ENCODE measurements around the gene LRBA.

The LRBA gene

GRCh38 chr4:150680651-150681050, 334.4 kb downstream of the LRBA start:
- DNase-seq (ENCODE audit: extremely low read depth, low read depth) = no peak
- no peak overlapping the region for H3K4me3 ChIP-seq (replicated peaks; ENCODE audit: low read depth, low read length)
- no peak for TF ChIP-seq CTCF (IDR thresholded peaks at IDR 0.05; ENCODE audit: low read depth, low read length, missing control alignments)

GRCh38 chr4:150679765-150680343, 335.2 kb downstream of the LRBA start:
- no peak for TF ChIP-seq CTCF (IDR thresholded peaks at IDR 0.05; ENCODE audit: low read depth, low read length, missing control alignments)
- no peak overlapping the region for H3K4me3 ChIP-seq (replicated peaks; ENCODE audit: low read depth, low read length)
- no peak for DNase-seq (ENCODE audit: extremely low read depth, low read depth)

- H3K4me3 ChIP-seq (replicated peaks; ENCODE audit: low read depth, low read length) = no peak overlapping the region; the same call in 1 of the 2 replicates
- DNase-seq (ENCODE audit: extremely low read depth, low read depth) = no peak
- no peak for TF ChIP-seq CTCF (IDR thresholded peaks at IDR 0.05; ENCODE audit: low read depth, low read length, missing control alignments)
These were observed 335.9 kb downstream of the LRBA start for GRCh38 chr4:150679018-150679764.

GRCh38 chr4:150673793-150674192, 341.3 kb downstream of the LRBA start:
- no peak for TF ChIP-seq CTCF (IDR thresholded peaks at IDR 0.05; ENCODE audit: low read depth, low read length, missing control alignments)
- DNase-seq (ENCODE audit: extremely low read depth, low read depth) = no peak
- H3K4me3 ChIP-seq (replicated peaks; ENCODE audit: low read depth, low read length) = no peak overlapping the region

- H3K4me3 ChIP-seq (replicated peaks; ENCODE audit: low read depth, low read length) = no peak overlapping the region
- no peak for TF ChIP-seq CTCF (IDR thresholded peaks at IDR 0.05; ENCODE audit: low read depth, low read length, missing control alignments)
- no peak for DNase-seq (ENCODE audit: extremely low read depth, low read depth)
These were observed 346.3 kb downstream of the LRBA start for GRCh38 chr4:150668824-150669223.

GRCh38 chr4:150664935-150665334, 350.1 kb downstream of the LRBA start:
- DNase-seq (ENCODE audit: extremely low read depth, low read depth) = no peak
- H3K4me3 ChIP-seq (replicated peaks; ENCODE audit: low read depth, low read length) = no peak overlapping the region
- TF ChIP-seq CTCF (IDR thresholded peaks at IDR 0.05; ENCODE audit: low read depth, low read length, missing control alignments) = no peak
